ENCODE measurements around the gene PINK1. TPM values are rescaled to one million over a fixed set of nuclear protein-coding genes. Genes with fewer than 3 reads are reported as not detected.

PINK1 gene
- total and polyA plus RNA-seq, 2 experiments from 2014 or later = 73.2 to 96.4 TPM

- H3K4me3 ChIP-seq = peak overlapping the region; percentile 31
- WGBS (ENCODE audit: low lambda C conversion rate, missing lambda C conversion rate) = 3% methylated on average over 26 of the region's 46 CpGs
Observed at GRCh38 chr1:20696397-20697333, 63.4 kb downstream of the PINK1 start.

GRCh38 chr1:20697563-20697962 lies 64.3 kb downstream of the PINK1 start:
- H3K4me3 ChIP-seq = no peak overlapping the region
- no peaks in the 10 kb centered on the region for H3K79me2 ChIP-seq
- H3K4me1 ChIP-seq (ENCODE audit: insufficient read depth) = peaks cover 12% of the 10 kb centered on the region
- H3K27me3 ChIP-seq = no peaks in the 10 kb centered on the region
- DNase-seq (ENCODE audit: low spot score) = no peak
- no peaks in the 10 kb centered on the region for H3K36me3 ChIP-seq (replicated peaks; ENCODE audit: insufficient read depth, low read depth)
- WGBS (ENCODE audit: low lambda C conversion rate, missing lambda C conversion rate) = 84% methylated on average over 12 of the region's 12 CpGs
- no peak for TF ChIP-seq EZH2 (IDR thresholded peaks at IDR 0.05; ENCODE audit: borderline replicate concordance)
- no peak for TF ChIP-seq EZH2phosphoT487 (IDR thresholded peaks at IDR 0.05; ENCODE audit: low read depth, severe bottlenecking, unreplicated experiment)
- no peak for TF ChIP-seq CTCF (IDR thresholded peaks at IDR 0.05; ENCODE audit: poor library complexity)
- H2AFZ ChIP-seq = no peak overlapping the region
- H3K27ac ChIP-seq = peak overlapping the region; percentile 90
- H3K4me2 ChIP-seq = peak overlapping the region; percentile 85
- H3K9me2 ChIP-seq (replicated peaks; ENCODE audit: insufficient read depth) = no peaks in the 10 kb centered on the region
- no peaks in the 10 kb centered on the region for H4K20me1 ChIP-seq (ENCODE audit: insufficient read depth, poor library complexity, severe bottlenecking)
- H3K9me3 ChIP-seq (ENCODE audit: low read depth) = no peaks in the 10 kb centered on the region

More at GRCh38 chr1:20696397-20697333, 63.4 kb downstream of the PINK1 start:
- Histone ChIP-seq H3K79me2 (no peaks in the 10 kb centered on the region), H3K27me3 (no peaks in the 10 kb centered on the region), H3K27ac (peak overlapping the region; percentile 90), H3K4me2 (peak overlapping the region; percentile 85), H4K20me1 (ENCODE audit: insufficient read depth, poor library complexity, severe bottlenecking) (no peaks in the 10 kb centered on the region), H3K4me1 (ENCODE audit: insufficient read depth) (peaks cover 12% of the 10 kb centered on the region), H3K9me3 (ENCODE audit: low read depth) (no peaks in the 10 kb centered on the region), H3K36me3 (replicated peaks; ENCODE audit: insufficient read depth, low read depth) (no peaks in the 10 kb centered on the region), H3K9me2 (replicated peaks; ENCODE audit: insufficient read depth) (no peaks in the 10 kb centered on the region), H2AFZ (peak overlapping the region; percentile 76)
- peak; percentile 95 for DNase-seq (ENCODE audit: low spot score)
- TF ChIP-seq EZH2phosphoT487 (IDR thresholded peaks at IDR 0.05; ENCODE audit: low read depth, severe bottlenecking, unreplicated experiment) (no peak), CTCF (IDR thresholded peaks at IDR 0.05; ENCODE audit: poor library complexity) (peak; percentile 88)

GRCh38 chr1:20698195-20698910 lies 65.1 kb downstream of the PINK1 start:
- Histone ChIP-seq H3K27ac (peak overlapping the region; percentile 40), H3K4me3 (no peak overlapping the region), H3K79me2 (no peaks in the 10 kb centered on the region), H3K9me3 (ENCODE audit: low read depth) (no peaks in the 10 kb centered on the region), H3K4me2 (no peak overlapping the region), H3K27me3 (no peaks in the 10 kb centered on the region), H3K36me3 (replicated peaks; ENCODE audit: insufficient read depth, low read depth) (no peaks in the 10 kb centered on the region), H3K4me1 (ENCODE audit: insufficient read depth) (peaks cover 12% of the 10 kb centered on the region), H2AFZ (no peak overlapping the region), H3K9me2 (replicated peaks; ENCODE audit: insufficient read depth) (no peaks in the 10 kb centered on the region), H4K20me1 (ENCODE audit: insufficient read depth, poor library complexity, severe bottlenecking) (no peaks in the 10 kb centered on the region)
- peak; percentile 41 for DNase-seq (ENCODE audit: low spot score)
- no peak for TF ChIP-seq CTCF (IDR thresholded peaks at IDR 0.05; ENCODE audit: poor library complexity)
- no peak for TF ChIP-seq EZH2 (IDR thresholded peaks at IDR 0.05; ENCODE audit: borderline replicate concordance)
- TF ChIP-seq EZH2phosphoT487 (IDR thresholded peaks at IDR 0.05; ENCODE audit: low read depth, severe bottlenecking, unreplicated experiment) = no peak
- WGBS (ENCODE audit: low lambda C conversion rate, missing lambda C conversion rate) = 73% methylated on average over 18 of the region's 18 CpGs
